HG02759 (cell line): Measurements from ENCODE around the gene SLCO3A1.

Experiments
- ATAC-seq: cut with Tn5 transposase; IDR thresholded peaks from one replicate; pipeline ENCODE4 v1.9.1; 2021; ENCODE audit warnings: mild to moderate bottlenecking, moderate library complexity; ENCODE audit not compliant: unreplicated experiment

SLCO3A1 gene

DNA sequence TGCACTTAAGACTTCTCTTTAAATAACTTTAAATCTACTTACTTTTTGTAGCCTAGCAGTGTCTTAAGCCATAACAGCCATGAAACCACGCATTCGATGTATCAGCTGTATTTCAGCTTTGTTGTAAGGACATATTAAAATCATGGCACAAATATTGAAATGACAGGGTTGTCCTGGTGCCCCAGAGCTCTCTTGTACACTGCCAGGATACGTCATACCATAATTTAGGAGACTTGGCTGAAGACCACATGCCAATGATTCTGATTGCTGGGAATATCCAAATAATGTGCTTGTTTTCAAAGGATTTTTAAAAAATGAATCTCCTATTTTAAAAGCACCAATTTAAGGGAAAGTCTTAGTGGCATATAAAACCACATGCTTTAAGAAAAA is 265.4 kb downstream of the SLCO3A1 start:
- ATAC-seq = no peak

GRCh38 chr15:92120094-92120795 is 266.7 kb downstream of the SLCO3A1 start:
- ATAC-seq = no peak

GRCh38 chr15:92121047-92121446 is 267.5 kb downstream of the SLCO3A1 start:
- no peak for ATAC-seq

DNA sequence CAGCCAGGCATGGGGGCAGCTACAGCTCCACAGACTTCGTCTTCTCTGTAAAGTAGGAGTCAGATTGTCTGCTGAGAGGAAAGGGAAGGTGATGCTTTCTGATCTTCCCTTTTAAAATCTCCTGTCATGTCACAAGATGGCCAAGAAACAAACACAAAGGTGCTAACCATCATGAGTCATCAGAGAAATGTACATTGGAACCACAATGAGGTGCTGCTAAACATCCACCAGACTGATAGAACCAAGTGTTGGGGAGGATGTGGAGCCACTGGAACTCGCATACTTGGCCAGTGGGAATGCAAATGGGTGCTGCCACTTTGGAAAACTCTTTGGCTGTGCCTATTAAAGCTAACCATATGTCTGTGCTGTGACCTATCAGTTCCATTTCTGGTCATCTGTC is 268.8 kb downstream of the SLCO3A1 start:
- ATAC-seq = no peak

- ATAC-seq = no peak
Measured at GRCh38 chr15:92123962-92124656, 270.6 kb downstream of the SLCO3A1 start.

GRCh38 chr15:92124657-92125010 is 271.1 kb downstream of the SLCO3A1 start:
- no peak for ATAC-seq

- no peak for ATAC-seq
Measured at GRCh38 chr15:92128788-92129187, 275.3 kb downstream of the SLCO3A1 start.

- ATAC-seq = no peak
Measured at GRCh38 chr15:92130244-92130643, 276.7 kb downstream of the SLCO3A1 start.

DNA sequence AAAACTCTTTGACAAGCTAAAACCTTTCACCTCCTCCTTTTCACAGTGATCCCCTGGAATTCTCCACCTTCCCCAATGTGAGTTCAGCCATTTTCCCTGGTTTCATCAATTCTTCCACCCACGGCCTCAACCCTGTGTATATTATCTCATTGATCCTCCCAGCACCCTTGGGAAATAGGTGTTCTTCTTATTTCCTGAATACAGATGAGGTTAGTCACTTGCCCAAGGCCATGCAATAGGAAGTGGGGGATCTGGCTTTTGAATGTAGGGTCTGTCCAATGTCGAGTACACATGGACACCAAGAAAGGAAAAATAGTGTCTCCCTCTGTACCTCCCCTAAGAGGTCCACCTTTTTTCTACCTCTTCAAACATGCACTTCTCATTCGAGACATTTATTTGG is 277.4 kb downstream of the SLCO3A1 start:
- no peak for ATAC-seq

GRCh38 chr15:92132982-92133755 is 279.7 kb downstream of the SLCO3A1 start:
- no peak for ATAC-seq

DNA sequence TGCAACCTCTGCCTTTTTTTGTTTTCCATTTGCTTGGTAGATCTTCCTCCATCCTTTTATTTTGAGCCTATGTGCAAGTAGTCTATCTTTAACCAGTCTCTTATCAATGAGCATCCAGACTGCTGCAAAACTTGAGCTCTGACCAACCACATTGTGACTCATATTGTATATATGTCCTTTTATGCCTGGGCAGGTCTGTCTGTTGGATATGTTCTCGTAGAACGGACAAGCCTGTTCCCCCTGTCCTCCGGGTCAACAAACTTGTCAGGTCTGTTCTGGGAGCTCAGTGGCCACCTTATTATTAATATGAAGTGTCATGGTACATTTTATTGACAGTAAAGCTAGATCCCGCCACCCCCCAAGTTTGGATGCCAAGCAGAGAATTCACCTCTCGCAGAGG is 287.3 kb downstream of the SLCO3A1 start:
- ATAC-seq = no peak

DNA sequence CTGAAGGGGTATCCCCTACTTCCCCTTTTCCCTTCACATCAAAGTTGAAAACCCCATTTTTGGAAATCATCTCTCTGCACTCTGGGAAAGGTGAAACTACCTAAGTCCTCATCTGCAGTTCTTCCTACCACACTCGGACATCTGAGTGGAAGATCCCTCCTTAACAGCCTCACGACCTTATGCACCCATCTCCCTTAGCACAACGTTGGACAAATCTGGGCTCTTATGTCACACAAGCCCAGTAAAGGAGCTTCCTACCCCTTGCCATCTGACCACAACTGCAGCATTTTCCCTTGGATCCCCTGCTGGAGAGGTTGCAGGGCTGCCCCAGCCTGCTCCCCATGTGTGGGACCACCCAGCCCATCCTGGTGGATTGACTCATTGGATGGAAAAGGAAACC is 288.1 kb downstream of the SLCO3A1 start:
- no peak for ATAC-seq

DNA sequence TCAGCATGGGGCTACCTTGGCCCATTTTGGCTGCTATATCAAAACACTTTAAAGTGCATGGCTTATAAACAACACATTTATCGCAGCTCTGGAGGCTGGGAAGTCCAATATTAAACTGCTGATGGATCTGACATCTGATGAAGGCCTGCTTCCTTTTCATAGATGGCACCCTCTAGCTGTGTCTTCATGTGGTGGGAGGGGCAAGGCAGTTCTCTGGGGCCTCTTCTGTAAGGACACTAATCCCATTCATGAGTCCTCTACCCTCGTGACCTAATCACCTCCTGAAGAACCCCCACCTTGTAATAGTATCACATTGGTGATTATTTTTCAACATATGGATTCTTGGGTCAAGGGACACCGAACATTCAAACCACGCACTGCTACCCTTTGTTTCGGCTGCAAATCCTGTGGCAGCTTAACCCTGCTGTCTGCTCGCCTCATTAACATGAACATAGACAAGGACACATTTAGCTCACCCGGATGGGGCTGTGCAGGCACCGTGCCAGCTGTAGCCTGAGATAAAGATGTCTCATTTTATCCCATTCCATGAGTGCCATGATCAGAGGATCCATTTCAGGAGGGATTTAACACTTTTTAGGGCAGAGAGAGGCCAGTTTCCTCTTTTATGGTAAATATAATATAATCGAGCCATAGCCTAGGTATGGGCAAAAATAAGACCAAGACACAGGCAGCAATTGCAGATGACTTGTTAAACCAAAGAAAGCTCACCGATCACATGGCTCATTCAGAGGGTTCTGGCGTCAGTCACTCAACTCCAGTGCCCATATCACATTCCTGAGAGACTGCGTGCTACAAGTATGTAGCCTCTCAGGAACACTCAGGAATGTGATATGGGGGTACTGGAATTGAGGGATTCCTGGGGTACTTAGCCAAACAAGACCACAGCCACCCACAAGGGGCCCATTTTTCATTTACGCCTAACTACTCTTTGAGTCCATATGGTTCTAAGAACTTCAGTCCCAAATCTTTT is 289.0 kb downstream of the SLCO3A1 start:
- ATAC-seq = no peak

GRCh38 chr15:92143765-92144164 is 290.3 kb downstream of the SLCO3A1 start:
- no peak for ATAC-seq

GRCh38 chr15:92146511-92147150 is 293.1 kb downstream of the SLCO3A1 start:
- ATAC-seq = no peak

DNA sequence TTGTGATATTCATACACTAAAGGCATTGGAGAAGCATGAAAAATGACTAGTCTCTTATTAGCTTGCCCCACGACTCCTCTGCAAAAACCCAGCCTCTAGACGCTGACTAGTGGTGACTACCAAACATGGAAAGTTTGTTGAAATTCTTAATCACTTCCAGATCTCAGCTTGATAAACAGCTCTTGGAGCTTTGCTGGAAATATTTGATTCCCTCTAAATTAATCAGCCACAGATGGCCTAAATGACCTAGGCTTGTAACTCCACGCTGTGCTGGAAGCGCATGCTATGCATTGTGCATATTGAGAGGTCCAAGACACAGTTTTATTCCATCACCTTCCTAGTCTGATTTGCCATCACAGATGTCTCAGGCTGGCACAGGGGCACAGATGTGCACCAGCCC is 295.5 kb downstream of the SLCO3A1 start:
- no peak for ATAC-seq

- ATAC-seq = no peak
Measured at GRCh38 chr15:92149465-92149864, 296.0 kb downstream of the SLCO3A1 start.

- no peak for ATAC-seq
Measured at GRCh38 chr15:92151168-92151567, 297.7 kb downstream of the SLCO3A1 start.

DNA sequence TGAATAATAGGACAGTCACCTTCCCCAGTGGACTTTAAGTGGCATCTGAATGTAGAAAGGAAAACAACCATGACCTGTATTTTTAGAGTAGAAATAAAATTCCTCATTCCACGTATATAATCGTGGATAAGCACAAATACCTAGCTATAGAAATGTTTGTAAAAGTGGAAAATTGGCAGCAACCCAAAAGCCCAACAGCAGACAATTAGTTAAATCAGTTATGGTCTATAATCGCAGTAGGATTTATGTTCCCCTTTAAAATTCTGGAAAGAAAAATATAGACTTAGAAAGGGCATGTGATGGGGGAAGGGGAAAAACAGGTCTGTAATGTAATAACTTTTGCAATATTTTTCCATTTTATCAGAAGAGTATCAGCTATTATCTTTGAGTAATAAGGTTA is 298.2 kb downstream of the SLCO3A1 start:
- ATAC-seq = no peak

DNA sequence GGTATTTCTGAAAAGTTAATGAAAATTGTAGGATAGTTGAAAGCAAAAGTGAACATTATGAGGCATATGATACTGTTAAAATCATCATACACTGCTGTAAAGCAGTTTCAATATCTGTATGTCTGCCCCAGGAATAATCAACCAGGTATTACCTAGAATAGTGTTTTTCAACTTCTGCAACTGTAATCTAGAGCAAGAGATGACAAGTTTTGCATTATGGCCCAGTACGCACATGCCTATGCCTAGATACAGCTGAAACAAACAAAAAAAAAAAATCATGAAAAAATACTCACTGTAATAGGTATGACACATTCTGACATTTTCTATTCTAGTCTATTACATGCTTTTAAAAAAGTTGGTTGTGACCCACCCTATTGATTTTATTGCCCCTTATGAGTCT is 299.5 kb downstream of the SLCO3A1 start:
- ATAC-seq = no peak
